GM12878 (cell line): Measurements from ENCODE around the gene SCG3. TPM values are rescaled to one million over a fixed set of nuclear protein-coding genes. Genes with fewer than 3 reads are reported as not detected.

Experiments used
- ASH2L ChIP-seq: fragments of 300-600, 200-600 bp; sonication (generic); IDR thresholded peaks from 2 replicates; pipeline ENCODE4 v1.6.1; 2017; ENCODE audit warnings: low read depth, mild to moderate bottlenecking, borderline replicate concordance
- SIN3A ChIP-seq: IDR thresholded peaks from 2 replicates; pipeline ENCODE4 v1.6.1; 2012; ENCODE audit warnings: low read depth, low read length, improper control_type of control experiment
- ZNF384 ChIP-seq: IDR thresholded peaks from 2 replicates; pipeline ENCODE4 v1.6.1; 2012; ENCODE audit warnings: low read depth, mild to moderate bottlenecking, low read length, improper control_type of control experiment, borderline replicate concordance
- polyA plus RNA-seq, 11 experiments: library from polyadenylated mRNA; depleted of rRNA in 4 of 11; unstranded in 6 of 11; stranded (reverse) in 5 of 11; fragments of >200 nt; fragmentation: Nextera tagmentation in 4 of 11; fragmentation: Illumina TruSeq in 1 of 11; extraction: Ambion mirVana in 4 of 11; extraction: Trizol in 1 of 11; gene quantifications; 1 replicate in 1 of 11; 2 replicates in 10 of 11; pipeline versions ENCODE4 v1.2.1 to v1.2.3, GENCODE V29; 2011 to 2016; ENCODE audit warnings: inconsistent platforms in 2 of 11, missing spikeins in 2 of 11, low read depth in 1 of 11
- total RNA-seq, 4 experiments: library from RNA; depleted of rRNA in 3 of 4; stranded (reverse); fragments of >200 nt in 3 of 4; fragmentation: Illumina TruSeq in 1 of 4; extraction: Trizol in 1 of 4; gene quantifications; 2 replicates each; pipeline versions ENCODE4 v1.2.1 to v1.2.3, GENCODE V29; 2013 to 2021
- TF ChIP-seq, protein P1 (sequence below): fragments of 450-650 bp; IDR thresholded peaks from 2 replicates; pipeline ENCODE4 v1.6.1; 2016; ENCODE audit warnings: mild to moderate bottlenecking
- TF ChIP-seq, protein P2 (sequence below): fragments of 450-650 bp; conservative IDR thresholded peaks from 2 replicates; pipeline ENCODE4 v1.6.1; 2017; ENCODE audit warnings: mild to moderate bottlenecking, moderate library complexity
- TF ChIP-seq, protein P3 (sequence below): fragments of 450-650 bp; formaldehyde crosslinking; IDR thresholded peaks from 2 replicates; pipeline ENCODE4 v1.4.0; 2020; ENCODE audit warnings: mild to moderate bottlenecking, moderate library complexity
- TF ChIP-seq, protein P4 (sequence below): fragments of 450-650 bp; IDR thresholded peaks from 2 replicates; pipeline ENCODE4 v1.6.1; 2017; ENCODE audit warnings: mild to moderate bottlenecking, low read depth, inconsistent platforms; ENCODE audit not compliant: poor library complexity, severe bottlenecking

SCG3 gene
- total and polyA plus RNA-seq, 10 of the 15 experiments (the other 5 are each of a cell fraction or from before 2014, with no cell fraction given) = 0.03 to 0.15 (median 0.04) TPM; not detected in 7

DNA sequence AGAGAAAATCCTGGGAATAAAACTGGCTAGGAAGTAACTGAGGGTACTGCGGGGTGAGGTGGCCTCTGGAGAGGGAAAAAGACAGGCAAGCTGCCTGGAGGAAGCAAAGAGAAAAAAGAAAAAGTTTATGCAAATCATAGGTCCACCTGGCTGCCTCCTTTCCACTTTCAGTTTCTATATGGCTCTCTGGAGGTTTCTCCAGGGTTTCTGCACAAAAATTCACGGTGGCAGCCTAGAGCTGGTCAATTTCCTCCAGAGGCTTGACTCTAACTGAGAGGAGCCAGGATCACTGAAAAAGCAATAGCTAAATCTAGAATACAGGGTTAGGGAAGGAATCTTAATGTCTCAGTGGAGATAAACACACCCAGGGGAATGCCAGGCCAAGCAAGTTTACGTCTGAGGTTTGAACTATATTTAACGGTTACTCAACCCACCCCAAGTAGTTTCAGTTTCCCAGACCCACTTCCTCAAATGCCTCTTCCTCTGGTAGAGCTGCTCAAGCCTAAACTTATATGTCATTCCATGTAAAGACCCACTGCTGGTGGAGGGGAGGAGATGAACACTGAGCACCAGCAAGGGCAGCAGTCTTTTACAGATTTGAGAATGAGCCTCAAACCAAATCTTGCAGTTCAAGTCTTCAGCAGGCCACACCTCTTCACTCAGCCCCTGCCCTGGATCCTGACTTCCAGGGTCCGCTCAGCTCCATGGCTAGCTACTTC is 50.4 kb downstream of the SCG3 start (continued):
- TF ChIP-seq, protein P1, sequence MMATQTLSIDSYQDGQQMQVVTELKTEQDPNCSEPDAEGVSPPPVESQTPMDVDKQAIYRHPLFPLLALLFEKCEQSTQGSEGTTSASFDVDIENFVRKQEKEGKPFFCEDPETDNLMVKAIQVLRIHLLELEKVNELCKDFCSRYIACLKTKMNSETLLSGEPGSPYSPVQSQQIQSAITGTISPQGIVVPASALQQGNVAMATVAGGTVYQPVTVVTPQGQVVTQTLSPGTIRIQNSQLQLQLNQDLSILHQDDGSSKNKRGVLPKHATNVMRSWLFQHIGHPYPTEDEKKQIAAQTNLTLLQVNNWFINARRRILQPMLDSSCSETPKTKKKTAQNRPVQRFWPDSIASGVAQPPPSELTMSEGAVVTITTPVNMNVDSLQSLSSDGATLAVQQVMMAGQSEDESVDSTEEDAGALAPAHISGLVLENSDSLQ = no peak
- TF ChIP-seq SIN3A (no peak), ZNF384 (peak; percentile 55; the same call in 1 of the 2 replicates), ASH2L (peak; percentile 90)
- TF ChIP-seq, protein P2, sequence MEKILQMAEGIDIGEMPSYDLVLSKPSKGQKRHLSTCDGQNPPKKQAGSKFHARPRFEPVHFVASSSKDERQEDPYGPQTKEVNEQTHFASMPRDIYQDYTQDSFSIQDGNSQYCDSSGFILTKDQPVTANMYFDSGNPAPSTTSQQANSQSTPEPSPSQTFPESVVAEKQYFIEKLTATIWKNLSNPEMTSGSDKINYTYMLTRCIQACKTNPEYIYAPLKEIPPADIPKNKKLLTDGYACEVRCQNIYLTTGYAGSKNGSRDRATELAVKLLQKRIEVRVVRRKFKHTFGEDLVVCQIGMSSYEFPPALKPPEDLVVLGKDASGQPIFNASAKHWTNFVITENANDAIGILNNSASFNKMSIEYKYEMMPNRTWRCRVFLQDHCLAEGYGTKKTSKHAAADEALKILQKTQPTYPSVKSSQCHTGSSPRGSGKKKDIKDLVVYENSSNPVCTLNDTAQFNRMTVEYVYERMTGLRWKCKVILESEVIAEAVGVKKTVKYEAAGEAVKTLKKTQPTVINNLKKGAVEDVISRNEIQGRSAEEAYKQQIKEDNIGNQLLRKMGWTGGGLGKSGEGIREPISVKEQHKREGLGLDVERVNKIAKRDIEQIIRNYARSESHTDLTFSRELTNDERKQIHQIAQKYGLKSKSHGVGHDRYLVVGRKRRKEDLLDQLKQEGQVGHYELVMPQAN = no peak
- TF ChIP-seq, protein P3, sequence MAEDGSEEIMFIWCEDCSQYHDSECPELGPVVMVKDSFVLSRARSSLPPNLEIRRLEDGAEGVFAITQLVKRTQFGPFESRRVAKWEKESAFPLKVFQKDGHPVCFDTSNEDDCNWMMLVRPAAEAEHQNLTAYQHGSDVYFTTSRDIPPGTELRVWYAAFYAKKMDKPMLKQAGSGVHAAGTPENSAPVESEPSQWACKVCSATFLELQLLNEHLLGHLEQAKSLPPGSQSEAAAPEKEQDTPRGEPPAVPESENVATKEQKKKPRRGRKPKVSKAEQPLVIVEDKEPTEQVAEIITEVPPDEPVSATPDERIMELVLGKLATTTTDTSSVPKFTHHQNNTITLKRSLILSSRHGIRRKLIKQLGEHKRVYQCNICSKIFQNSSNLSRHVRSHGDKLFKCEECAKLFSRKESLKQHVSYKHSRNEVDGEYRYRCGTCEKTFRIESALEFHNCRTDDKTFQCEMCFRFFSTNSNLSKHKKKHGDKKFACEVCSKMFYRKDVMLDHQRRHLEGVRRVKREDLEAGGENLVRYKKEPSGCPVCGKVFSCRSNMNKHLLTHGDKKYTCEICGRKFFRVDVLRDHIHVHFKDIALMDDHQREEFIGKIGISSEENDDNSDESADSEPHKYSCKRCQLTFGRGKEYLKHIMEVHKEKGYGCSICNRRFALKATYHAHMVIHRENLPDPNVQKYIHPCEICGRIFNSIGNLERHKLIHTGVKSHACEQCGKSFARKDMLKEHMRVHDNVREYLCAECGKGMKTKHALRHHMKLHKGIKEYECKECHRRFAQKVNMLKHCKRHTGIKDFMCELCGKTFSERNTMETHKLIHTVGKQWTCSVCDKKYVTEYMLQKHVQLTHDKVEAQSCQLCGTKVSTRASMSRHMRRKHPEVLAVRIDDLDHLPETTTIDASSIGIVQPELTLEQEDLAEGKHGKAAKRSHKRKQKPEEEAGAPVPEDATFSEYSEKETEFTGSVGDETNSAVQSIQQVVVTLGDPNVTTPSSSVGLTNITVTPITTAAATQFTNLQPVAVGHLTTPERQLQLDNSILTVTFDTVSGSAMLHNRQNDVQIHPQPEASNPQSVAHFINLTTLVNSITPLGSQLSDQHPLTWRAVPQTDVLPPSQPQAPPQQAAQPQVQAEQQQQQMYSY = no peak
- TF ChIP-seq, protein P4, sequence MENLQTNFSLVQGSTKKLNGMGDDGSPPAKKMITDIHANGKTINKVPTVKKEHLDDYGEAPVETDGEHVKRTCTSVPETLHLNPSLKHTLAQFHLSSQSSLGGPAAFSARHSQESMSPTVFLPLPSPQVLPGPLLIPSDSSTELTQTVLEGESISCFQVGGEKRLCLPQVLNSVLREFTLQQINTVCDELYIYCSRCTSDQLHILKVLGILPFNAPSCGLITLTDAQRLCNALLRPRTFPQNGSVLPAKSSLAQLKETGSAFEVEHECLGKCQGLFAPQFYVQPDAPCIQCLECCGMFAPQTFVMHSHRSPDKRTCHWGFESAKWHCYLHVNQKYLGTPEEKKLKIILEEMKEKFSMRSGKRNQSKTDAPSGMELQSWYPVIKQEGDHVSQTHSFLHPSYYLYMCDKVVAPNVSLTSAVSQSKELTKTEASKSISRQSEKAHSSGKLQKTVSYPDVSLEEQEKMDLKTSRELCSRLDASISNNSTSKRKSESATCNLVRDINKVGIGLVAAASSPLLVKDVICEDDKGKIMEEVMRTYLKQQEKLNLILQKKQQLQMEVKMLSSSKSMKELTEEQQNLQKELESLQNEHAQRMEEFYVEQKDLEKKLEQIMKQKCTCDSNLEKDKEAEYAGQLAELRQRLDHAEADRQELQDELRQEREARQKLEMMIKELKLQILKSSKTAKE = peak; percentile 84
